Transverse colon (tissue), 4 donors: ENCODE data around the gene PLCG2.

Experiments
- CTCF ChIP-seq, 5 experiments: fragments of 200-600 bp in 3 of 5; fragments of 450-650 bp in 2 of 5; sonication (generic) in 3 of 5; IDR thresholded peaks; 1 replicate in 2 of 5; 2 replicates in 3 of 5; pipeline ENCODE4 v1.5.1; 2016 to 2017; ENCODE audit warnings: antibody characterized with exemption in 5 of 5, inconsistent platforms in 3 of 5, mild to moderate bottlenecking in 2 of 5, moderate library complexity in 1 of 5
- EP300 ChIP-seq: sonication (generic); formaldehyde crosslinking; IDR thresholded peaks from one replicate; pipeline ENCODE4 v1.6.1; 2017; ENCODE audit warnings: antibody characterized with exemption, low read depth
- POLR2A ChIP-seq: fragments of 450-650 bp; IDR thresholded peaks from one replicate; pipeline ENCODE4 v1.6.1; 2016; ENCODE audit warnings: antibody characterized with exemption, mild to moderate bottlenecking, moderate library complexity
- POLR2AphosphoS5 ChIP-seq, 3 donors: sonication (generic); formaldehyde crosslinking; IDR thresholded peaks; one replicate each; pipeline ENCODE4 v1.6.1; 2016; ENCODE audit warnings: antibody characterized with exemption in 3 of 3

- TF ChIP-seq CTCF (IDR thresholded peaks at IDR 0.05): no peak
- no peak for TF ChIP-seq POLR2A
- peak in 1 of 3 donors; percentile 24 for TF ChIP-seq POLR2AphosphoS5 (IDR thresholded peaks at IDR 0.05)
- no peak for TF ChIP-seq EP300
These were observed 84.7 kb downstream of the PLCG2 start for GRCh38 chr16:81863630-81864352.
